Lung (tissue), 12 donors: ENCODE data around the gene UNC13A. TPM values are rescaled to one million over a fixed set of nuclear protein-coding genes. Genes with fewer than 3 reads are reported as not detected.

Experiments
- ATAC-seq: fragments of 200-7000 bp; cut with Tn5 transposase; one replicate; pipeline ENCODE4 v1.9.1; 2020; ENCODE audit warnings: moderate number of reproducible peaks; ENCODE audit not compliant: insufficient read depth, low FRiP score
- DNase-seq, 3 donors: peaks; one replicate each; pipeline ENCODE4 v3.0.0-alpha.2; 2013 to 2017
- H3K27ac ChIP-seq, 2 donors: one replicate each; pipeline ENCODE4 v1.5.1; 2013; ENCODE audit warnings: mild to moderate bottlenecking in 2 of 2, moderate library complexity in 2 of 2, control low read depth in 1 of 2, inconsistent platforms in 1 of 2, low read depth in 1 of 2, low read length in 1 of 2
- H3K27me3 ChIP-seq, 3 donors: one replicate each; pipeline ENCODE4 v1.5.1; 2013; ENCODE audit warnings: low read length in 2 of 3; ENCODE audit not compliant: control insufficient read depth in 3 of 3, insufficient read depth in 3 of 3
- H3K36me3 ChIP-seq, 4 donors: one replicate each; pipeline ENCODE4 v1.5.1; 2013; ENCODE audit warnings: low read length in 4 of 4, mild to moderate bottlenecking in 1 of 4, moderate library complexity in 1 of 4; ENCODE audit not compliant: control insufficient read depth in 4 of 4, insufficient read depth in 4 of 4
- H3K4me1 ChIP-seq, 5 donors: one replicate each; pipeline ENCODE4 v1.5.1; 2013; ENCODE audit warnings: low read length in 5 of 5, mild to moderate bottlenecking in 2 of 5, moderate library complexity in 1 of 5; ENCODE audit not compliant: control insufficient read depth in 5 of 5, insufficient read depth in 5 of 5
- H3K4me3 ChIP-seq: one replicate; pipeline ENCODE4 v1.5.1; 2013; ENCODE audit warnings: mild to moderate bottlenecking, control low read depth, moderate library complexity
- H3K9ac ChIP-seq, 2 donors: one replicate each; pipeline ENCODE4 v1.5.1; 2013; ENCODE audit warnings: low read length in 2 of 2, control low read depth in 1 of 2; ENCODE audit not compliant: insufficient read depth in 1 of 2
- H3K9me3 ChIP-seq, 4 donors: one replicate each; pipeline ENCODE4 v1.5.1; 2013; ENCODE audit warnings: low read length in 3 of 4, mild to moderate bottlenecking in 1 of 4, moderate library complexity in 1 of 4; ENCODE audit not compliant: control insufficient read depth in 4 of 4, insufficient read depth in 3 of 4
- CTCF ChIP-seq: IDR thresholded peaks from 2 replicates; pipeline ENCODE4 v1.5.1; 2012; ENCODE audit warnings: mild to moderate bottlenecking; ENCODE audit errors: control extremely low read depth, extremely low read depth
- WGBS, 2 donors: extraction: QIAGEN DNeasy Blood & Tissue Kit; methylation state at CpG; one replicate each; pipeline ENCODE4 v1.1.7; 2013; 5-methylcytosine and 5-hydroxymethylcytosine counted together
- polyA plus RNA-seq, 2 donors: library from polyadenylated mRNA; stranded (reverse); fragments of 200-250 nt; gene quantifications; one replicate each; pipeline ENCODE4 v1.2.1, GENCODE V29; 2013
- total RNA-seq, 2 donors: library from RNA; depleted of rRNA in 1 of 2; stranded (reverse); fragments of >200 nt in 1 of 2; gene quantifications; one replicate each; pipeline ENCODE4 v1.2.1, GENCODE V29; 2014 to 2021
- donor health status: control.
- donor health status: control.
- donor health status: Bipolar disorder and iron deficiency.
- donor health status: healthy.
- donor health status: DM: yes; HTN: yes; CAD: no.

The UNC13A gene
- total and polyA plus RNA-seq, 4 donors = 0.14 to 0.31 (median 0.27) TPM

DNA sequence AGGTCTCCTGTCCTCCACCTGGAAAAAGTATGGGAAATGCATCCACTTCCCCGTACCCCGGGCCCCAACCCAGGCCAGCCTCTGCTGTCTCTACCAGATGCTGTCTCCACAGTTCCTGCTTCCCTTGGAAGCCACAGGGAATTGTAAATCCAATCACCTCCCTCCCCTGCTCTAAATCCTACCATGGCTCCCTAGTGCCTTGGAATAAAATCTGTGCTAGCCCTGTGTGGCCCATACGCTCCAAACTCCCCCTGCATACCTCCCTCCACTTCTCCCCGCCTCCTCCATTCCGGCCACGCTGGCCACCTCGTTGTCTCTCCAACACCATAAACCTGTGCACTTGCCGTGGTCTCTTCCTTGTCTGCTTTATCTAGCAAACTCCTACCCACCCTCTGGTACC, 31.2 kb downstream of the UNC13A start:
- no peak overlapping the region for H3K4me3 ChIP-seq

DNA sequence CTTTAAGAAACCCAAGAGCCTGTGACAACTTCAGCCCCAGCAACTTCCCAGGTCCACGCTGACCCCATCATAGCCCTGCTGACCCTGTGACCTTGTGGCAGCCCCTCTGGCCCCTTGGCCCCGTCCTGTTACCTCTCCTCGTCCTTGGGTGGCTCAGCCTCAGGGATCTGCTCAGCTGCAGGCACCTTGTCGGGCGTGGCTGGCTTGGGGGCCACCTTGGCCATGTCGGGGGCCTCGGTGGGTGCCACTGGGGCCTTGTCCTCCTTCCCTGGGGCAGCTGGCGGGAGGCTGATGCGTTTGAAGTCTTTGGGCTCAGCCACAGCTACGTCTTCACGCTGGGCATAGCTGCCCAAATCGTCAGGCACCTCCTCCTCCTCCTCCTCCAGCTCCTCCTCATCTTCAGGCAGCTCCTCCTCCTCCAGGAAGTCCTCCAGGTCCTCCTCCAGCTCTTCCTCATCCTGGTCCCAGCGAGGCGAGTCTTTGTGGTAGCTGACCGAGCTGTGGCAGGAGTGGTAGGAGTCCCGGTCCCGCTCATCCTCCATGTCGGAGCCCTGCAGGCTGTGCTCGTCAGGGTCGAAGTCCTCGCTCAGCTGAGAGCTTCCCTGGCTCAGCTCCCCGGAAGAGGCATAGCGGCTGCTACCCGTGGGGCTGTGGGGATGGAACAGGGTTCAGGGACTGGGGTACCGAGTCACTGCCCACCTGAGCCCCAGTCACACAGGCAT, 32.2 kb downstream of the UNC13A start:
- no peak overlapping the region for H3K9ac ChIP-seq
- DNase-seq (no peak), ATAC-seq (no peak)
- no peaks in the 10 kb centered on the region for H3K4me1 ChIP-seq
- 83 to 87% methylated on average over 25 of the region's 25 CpGs for WGBS, 2 donors
- no peak overlapping the region for H3K4me3 ChIP-seq
- no peaks in the 10 kb centered on the region for H3K36me3 ChIP-seq
- no peaks in the 10 kb centered on the region for H3K27me3 ChIP-seq
- H3K27ac ChIP-seq = no peak overlapping the region
- no peak for TF ChIP-seq CTCF
- peaks cover 0 to 1% (median 0%) of the 10 kb centered on the region in 4 donors for H3K9me3 ChIP-seq

More for the DNA sequence above, 31.2 kb downstream of the UNC13A start:
- H3K9me3 ChIP-seq = peaks cover 0 to 1% (median 0%) of the 10 kb centered on the region in 4 donors
- H3K4me1 ChIP-seq = no peaks in the 10 kb centered on the region
- H3K27me3 ChIP-seq = no peaks in the 10 kb centered on the region
- no peak for ATAC-seq
- DNase-seq = no peak
- H3K27ac ChIP-seq = no peak overlapping the region
- no peaks in the 10 kb centered on the region for H3K36me3 ChIP-seq
- WGBS, 2 donors = 77 to 92% methylated on average over 8 of the region's 8 CpGs
- no peak for TF ChIP-seq CTCF
- H3K9ac ChIP-seq = no peak overlapping the region

- 72 to 78% methylated on average over 9 of the region's 9 CpGs for WGBS, 2 donors
- Histone ChIP-seq H3K36me3 (no peaks in the 10 kb centered on the region), H3K27me3 (no peaks in the 10 kb centered on the region), H3K9ac (no peak overlapping the region), H3K27ac (no peak overlapping the region), H3K4me3 (no peak overlapping the region), H3K9me3 (peaks cover 0 to 1% (median 0%) of the 10 kb centered on the region in 4 donors), H3K4me1 (no peaks in the 10 kb centered on the region)
- DNase-seq (no peak), ATAC-seq (no peak)
- TF ChIP-seq CTCF = no peak
These were observed 33.2 kb downstream of the UNC13A start for GRCh38 chr19:17654993-17655392.
